G401.6 (cell line): Measurements from ENCODE around the gene DOCK10.

Experiments
- FAIRE-seq: peaks from 2 replicates; lab custom pipeline; 2012; peaks lifted over from hg19 to GRCh38; lab: Jason Lieb, UNC

The DOCK10 gene

DNA sequence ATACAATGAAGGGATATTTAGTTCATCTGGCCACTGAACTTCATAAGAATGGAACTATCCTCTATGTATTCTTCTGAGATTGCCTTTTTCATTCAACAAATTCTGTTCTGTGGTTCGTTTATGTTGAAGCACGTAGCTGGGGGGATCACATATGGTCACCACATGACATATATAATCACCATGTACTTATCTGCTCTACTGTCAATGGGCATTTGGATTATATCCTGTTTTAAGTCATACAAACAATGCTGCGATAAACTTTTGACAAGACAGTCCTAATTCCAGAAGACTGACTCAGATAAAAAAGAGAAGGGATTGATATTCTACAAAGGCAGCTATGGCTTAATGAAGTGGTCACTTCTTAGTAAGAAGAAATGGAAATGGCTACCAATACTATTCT, 210.1 kb downstream of the DOCK10 start:
- no peak for FAIRE-seq

DNA sequence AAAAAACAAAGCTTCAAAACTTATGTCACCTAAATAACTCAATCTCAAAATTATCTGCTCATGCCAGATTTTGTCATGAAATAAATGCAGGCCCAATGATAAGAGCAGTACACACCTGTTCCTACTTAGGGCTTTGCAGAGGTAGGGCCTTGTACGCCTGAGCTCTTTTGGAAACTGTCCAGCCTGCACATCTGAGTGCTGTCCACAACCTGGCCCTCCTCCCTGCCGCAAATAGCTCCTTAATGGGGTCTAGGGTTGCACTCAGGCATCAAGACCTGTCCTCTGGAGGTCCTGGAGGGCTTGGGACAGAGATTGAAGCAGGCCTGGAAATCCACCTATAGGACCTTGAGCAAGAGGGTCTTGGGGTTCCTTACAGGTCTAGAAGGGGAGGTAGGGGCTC, 210.7 kb downstream of the DOCK10 start:
- no peak for FAIRE-seq

DNA sequence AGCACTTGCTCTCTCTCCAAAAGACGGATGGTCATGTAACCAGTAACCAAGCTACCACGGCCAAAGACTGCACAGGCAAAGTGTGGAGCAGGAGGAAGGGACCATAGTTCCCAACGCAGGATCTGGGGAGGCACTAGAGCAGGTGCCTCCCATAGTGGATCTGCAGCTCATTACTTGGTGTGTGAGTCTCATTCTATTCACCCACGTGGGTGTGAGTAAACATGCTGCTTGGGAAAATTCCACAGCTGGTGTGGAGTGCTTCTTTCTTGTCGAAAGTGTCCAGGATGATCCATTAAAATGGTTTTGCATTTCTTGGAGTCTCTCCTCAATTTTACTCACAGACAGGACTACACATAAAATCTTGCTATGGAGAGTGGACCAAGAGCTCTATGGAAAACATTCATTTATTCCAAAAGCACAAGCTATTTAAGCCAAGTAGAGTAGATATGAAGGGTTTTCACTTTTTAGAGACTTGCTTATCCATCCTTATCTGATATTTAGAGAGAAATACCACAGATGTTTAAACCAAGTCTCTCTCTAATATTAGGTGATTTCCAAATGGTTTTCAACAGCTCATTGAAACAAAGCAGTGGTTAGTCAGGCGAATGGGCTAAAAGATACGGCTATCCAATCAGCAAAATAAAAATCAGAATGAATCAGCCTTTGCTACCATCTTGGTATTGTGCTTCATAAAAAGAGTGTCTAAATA, 221.8 kb downstream of the DOCK10 start:
- no peak for FAIRE-seq

DNA sequence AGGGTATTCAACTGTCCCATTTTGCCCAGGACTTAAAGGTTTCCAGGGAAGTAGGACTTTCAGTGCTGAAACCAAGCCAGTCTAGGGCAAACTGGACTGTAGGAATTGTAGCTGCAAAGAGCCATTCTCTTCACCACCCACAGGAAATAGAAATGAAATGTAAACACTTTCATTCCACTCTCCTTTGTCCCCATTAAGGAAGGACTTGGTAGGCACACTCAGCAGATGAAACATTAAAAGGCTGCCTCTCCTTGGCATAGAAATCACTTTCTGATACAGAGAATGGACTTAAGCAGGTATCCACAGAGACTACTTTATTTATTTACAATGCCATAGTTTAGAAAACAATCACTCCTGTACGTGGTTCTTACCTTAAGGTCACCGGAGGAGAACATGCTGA, 223.2 kb downstream of the DOCK10 start:
- FAIRE-seq, result no peak

DNA sequence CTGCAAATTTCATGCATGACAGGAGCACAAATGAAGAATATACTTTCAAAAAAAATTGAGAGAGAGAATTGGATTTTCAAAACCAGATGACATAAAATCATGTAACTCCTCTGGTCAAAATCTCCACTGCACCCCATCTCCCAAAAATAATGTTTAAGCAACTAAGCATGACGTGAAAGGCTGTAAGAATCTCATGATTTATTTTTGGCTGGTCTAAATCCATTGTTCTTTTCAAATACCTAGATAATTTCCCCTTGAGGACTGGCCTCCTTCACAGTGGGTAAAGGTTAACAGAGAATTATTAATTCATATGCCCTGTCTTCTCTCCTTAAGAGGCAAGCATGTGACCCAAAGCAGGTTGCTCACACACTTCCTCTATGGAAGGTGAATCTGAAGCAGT, 224.6 kb downstream of the DOCK10 start:
- no peak for FAIRE-seq

DNA sequence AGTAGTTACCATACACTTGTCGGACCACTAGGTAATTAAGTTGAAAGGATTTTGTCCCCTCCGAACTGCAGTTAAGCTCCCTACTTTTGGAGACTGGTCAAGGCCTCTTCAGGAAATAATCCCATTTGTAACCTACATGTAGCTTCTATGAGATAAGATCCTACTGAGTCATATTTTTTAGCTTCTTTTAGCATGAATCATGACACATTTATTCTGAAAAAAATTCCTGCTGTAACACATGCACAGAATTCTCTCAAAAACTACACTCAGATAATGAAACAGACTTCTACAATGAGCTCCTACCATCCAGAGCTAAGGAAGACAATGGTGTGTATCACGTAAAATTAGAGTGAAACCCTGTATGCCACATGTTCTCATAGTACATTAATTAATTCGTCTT, 225.5 kb downstream of the DOCK10 start:
- no peak for FAIRE-seq

DNA sequence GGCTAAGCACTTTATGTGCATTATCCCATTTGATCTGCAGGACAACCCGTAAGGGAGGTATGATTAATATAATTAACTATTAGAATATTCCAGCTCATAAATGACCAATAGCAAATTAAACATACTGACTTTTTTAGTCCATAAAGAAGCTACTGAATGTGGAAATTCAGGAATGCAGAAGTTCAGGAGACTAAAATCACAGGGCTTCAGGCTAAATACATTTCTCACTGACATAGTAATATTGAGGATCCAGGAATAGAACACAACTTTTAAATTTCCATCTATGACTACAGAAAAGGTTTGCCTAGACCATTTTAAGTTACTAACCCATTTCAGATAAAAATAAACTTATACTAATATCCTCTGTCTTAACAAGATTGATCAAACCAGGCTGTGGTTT, 228.7 kb downstream of the DOCK10 start:
- FAIRE-seq, result no peak

DNA sequence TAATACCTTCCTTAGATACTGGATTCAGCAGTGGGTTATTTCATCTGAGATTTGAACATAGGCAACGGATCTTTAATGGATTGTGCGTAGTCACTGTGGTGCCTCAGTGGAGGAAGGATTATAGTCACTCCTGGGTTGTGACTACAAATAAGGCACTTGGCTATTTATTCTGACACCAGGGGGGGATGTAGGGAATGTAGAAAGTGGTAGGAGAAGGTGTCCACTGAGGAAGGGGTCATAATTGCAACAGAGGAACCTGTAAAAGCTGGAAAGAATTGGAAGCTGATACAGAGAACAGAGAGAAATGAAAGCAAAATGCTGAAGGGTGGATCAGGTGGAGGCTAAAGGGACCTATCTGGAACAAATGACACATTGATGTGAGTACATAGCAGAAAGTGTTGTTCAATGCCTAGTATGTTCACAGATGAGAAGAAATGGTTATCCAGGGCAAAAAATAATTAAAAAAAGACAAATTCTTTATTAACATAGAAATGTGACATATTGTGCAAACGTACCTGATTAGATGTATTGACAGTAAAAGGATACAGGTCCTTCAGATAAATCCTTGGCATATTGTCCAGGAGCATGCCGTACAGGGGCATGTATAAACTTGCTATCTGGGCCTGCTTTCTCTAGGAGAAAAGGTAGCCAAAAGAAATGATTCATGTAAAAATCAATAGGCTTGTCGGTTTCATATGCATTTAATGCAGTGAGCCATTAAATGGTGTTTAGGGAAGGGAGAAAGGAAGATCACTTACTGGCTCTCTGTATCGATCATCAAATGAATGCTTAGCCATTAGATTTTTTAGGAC, 234.9 kb downstream of the DOCK10 start:
- no peak for FAIRE-seq

DNA sequence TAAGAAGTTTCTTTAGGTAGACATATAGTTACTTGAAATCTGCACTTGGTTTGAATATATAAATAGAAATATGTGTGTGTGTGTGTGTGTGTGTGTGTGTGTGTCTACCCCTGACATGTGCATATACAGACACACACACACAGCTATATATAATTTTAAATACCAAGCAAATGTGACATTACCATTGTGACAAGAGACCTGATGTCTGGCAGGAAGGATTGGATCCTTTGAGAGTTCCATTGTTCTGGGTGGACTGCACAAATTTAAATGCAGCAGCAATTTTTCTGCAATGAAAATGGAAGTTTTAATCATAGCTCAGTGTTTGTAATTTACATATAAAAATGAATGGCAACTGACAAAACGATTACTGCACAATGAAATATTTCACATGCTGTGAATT, 238.3 kb downstream of the DOCK10 start:
- FAIRE-seq, result no peak

DNA sequence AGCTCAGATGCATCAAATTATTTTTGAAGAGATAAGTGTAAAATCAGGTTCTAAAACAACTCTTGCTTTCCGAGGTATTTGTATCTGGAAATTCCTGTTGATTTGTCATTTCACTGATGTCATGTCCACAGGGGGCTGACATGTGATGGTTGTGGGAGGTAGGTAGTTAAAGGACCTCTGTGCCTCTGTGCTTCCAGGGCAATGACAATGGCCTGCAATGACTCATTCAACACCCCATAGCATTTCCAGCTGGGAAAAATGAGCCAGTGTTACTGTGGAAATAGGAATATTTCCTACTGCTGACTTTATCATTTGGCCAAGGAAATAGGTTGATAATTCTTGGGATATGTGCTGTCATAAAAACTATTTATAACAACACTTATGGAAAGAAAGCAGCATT, 239.9 kb downstream of the DOCK10 start:
- FAIRE-seq, result no peak

DNA sequence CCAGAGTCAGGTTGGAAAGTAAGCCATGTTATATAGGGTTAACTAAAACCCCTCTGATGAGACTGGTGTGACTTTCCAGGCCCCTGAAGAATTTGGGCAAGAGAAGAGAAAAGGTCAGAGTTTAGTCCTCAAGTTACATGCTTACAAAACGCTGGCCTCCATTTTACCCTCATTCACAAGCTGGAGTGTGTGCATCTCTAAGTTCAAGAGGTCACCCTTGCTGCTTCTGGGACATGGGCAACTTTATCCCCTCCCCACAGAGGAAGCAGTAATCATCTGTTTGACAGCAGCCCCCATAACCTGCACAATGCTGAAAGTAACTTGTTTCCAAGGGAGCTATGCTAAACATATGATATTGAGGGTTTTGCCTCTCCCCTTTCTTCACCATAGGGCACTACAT, 240.9 kb downstream of the DOCK10 start:
- FAIRE-seq, result no peak

DNA sequence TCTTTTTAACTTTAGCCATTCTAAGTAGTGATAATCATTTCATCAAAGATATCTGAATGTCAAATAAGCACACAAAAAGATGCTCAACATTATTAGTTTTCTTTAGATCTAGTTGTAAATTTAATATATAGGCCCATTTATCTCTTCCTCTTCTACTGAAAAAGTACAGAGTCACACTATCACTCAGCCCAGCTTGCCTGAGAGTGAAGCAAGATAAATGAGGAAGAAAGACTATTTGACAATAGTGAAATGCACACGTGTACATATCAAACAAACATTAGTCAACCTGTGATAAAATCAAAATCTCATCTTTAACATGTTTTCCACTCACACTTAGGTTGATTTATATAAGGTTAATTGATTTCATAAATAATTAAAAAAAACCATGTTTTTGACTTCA, 242.6 kb downstream of the DOCK10 start:
- FAIRE-seq, result no peak

DNA sequence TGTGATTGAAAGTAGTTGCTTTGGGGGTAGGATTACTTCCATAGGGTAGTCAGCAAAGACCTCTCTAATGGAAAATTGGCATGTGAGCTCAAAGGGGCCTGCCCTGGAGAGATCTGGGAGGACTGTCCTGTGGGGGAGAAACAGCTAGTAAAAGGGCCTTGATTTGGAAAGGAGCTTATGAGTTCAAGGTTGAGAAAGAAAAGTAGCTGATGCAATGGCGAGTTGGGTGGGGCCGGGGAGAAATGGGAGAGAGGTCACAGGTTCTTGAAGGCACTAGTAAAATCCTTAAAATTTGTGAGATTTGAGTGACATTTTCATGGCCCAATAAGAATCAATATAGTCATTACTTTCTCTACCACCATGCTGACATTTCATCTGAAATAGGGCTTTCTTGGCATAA, 244.1 kb downstream of the DOCK10 start:
- FAIRE-seq, result no peak

DNA sequence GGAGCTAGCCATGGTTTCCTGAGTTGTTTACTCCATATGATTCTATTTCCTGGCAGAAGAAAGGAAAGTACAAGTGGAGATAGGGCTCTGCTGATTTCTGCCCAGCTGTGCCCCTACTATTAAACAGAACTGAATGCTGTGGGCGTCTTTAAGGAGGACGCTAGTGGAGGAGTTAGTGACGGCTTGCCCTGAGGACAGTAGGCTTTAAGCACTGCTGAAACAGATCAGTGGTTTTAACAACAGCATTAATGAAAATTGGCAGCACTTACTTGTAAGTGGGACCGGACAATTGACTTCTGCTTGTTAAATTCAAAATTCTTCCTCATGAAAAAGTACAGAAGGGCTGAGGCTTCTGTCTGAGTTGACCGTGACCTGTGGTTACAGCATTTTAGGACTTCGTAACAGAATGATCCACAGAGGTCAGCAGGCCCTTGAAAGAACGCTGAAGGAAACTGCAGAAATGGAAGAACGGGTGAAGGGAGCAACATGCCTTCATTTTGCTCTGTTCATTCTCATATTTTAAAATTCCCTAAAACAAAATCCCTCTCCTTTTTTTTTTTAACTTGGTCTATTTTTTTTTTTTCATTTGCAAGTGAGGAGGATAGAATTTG, 245.5 kb downstream of the DOCK10 start:
- no peak for FAIRE-seq

DNA sequence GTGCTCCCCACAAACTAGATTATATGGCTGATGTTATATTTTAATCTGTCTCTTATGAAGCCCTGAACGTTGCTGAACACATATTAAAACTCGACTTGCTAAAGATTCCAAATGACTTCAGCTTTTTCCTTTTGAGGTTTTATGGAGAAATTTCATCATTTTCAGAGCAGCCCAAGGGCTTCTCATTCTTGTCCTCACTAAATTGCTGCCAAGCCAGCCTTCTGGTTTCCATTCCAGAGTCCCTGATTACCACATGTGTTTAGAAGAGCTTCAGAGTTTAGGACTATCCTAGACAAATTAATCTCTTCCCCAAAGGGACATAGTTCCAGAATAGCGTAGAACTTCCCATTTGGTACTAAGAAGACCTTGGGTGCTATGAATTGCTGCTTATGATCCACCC, 248.3 kb downstream of the DOCK10 start:
- no peak for FAIRE-seq

DNA sequence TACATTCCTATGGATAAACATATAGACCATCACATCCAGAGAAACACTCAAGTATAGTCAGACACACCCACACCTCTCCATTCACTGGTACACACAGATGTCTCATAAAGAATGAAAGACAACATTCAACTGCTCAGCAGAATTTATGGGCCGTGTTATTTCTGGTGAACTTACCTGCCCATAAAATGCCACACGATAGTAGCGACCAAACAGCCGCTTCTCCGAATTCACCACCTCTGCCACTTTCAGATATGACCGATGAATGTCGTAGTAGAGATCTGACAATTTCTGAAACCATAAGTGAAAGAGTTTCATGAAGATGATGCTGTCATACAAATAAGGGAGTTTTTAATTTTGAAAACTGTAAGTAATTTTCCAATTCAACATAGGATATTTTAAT, 255.4 kb downstream of the DOCK10 start:
- FAIRE-seq, result no peak

DNA sequence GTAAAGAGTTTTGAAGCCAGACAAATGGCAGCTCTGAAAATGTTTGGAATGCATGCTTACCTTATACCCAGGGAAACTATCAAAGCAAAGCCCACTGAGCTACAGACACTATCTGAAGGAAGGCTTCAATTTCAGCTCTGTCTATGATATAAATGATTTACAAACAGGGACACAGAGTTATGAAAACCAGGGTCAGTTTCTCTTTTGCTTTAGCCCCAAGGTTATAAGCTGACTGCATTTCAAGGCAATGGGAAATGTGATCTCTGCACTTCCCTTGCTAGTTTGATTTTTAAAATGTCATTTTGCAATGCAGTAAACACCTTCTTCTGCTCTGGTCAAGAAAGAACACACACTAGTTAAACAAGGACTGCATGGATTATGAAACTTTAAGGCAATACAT, 260.9 kb downstream of the DOCK10 start:
- no peak for FAIRE-seq

DNA sequence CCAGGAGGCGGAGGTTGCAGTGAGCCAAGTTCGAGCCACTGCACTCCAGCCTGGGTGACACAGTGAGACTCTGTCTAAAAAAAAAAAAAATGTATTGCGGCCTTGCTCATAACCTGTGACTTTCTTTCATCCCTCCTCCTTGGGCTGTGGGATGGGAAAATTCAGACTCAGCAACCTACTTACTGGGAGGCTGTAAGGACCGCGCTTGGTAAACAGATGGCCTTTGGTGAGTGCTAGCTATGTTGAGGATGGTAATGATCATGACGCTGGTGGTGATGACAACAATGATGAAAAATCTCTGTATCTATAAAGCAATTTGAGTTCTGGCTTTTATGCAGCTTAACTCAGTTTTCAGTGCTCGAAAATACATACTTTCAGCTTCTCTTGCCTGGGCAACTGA, 261.4 kb downstream of the DOCK10 start:
- no peak for FAIRE-seq

DNA sequence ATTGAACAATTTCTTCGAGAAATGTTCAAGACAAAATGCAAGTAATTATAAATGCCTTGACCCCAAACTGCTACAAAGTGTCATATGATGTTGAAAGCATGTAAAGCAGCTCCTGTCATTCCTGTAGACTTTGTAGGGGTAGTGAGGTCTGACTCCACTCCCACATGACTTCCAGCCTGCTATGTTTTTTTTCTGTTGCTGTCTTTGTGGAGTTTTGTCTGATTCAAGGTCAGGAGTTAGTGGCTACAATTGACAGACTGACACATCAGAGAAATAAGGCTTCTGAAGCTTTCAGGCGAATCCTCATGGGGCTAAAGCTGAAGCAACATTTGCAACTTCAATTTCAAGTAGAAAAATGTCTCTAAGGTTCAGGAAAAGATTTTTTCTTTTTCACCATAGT, 262.2 kb downstream of the DOCK10 start:
- FAIRE-seq, result no peak

DNA sequence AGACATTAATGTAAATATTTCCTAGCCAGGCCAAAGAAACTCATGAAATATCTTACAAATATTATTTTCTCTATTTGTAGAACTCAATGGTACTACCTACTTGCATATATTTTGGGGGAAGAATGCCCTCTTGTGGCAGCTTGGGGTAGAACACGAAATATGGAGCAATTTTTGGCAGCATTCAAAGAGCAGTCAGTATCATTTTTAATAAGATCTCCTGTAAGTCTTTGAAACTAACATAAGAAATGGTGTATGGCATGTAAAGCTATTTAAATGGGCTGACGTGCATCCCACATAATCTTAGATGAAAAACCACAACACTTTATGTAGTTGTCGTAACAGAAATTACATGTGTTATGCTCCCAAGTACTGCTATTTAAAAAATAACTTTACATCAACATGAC, 263.8 kb downstream of the DOCK10 start:
- FAIRE-seq, result peak; percentile 86

DNA sequence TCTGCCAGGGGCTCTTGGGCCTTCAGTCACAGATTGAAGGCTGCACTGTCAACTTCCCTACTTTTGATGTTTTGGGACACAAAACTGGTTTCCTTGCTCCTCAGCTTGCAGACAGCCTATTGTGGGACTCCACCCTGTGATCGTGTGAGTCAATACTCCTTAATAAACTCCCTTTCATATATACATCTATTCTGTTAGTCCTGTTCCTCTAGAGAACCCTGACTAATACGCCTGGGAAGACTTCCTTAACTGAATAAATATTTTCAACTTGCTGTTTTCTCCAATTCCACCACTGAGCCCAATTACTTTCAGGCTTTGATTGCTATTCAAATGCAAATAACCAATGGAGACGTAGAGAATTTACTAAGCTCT, 264.7 kb downstream of the DOCK10 start:
- no peak for FAIRE-seq

DNA sequence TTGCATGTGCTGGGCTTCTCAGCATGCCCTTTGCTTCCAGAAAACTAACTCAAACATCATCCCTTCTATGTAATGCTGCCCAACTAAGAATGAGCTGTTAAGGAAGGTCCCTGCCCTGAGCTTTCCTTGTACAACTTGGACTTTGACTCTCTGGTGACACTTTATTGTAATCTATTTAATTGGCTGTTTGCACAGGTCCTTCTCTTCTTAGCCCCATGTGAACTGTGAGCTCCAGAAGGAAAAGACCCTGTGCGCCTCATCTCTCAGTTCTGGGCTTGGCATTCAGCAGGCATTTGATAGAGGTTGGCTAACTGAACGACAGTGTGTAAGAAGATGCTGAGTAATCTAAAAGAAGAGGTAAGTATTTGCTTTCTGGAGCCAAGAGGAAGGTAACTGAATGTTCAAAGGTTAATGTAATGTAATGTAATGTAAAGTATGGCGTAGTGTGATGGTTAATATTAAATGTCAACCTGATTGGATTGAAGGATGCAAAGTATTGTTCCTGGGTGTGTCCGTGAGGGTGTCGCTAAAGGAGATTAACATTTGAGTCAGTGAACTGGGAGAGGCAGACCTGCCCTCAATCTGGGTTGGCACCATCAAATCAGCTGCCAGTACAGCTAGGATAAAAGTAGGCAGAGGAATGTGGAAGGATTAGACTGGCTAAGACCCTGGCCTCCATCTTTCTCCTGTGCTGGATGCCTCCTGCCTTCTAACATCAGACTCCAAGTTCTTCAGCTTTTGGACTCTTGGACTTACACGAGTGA, 265.3 kb downstream of the DOCK10 start:
- FAIRE-seq, result no peak

DNA sequence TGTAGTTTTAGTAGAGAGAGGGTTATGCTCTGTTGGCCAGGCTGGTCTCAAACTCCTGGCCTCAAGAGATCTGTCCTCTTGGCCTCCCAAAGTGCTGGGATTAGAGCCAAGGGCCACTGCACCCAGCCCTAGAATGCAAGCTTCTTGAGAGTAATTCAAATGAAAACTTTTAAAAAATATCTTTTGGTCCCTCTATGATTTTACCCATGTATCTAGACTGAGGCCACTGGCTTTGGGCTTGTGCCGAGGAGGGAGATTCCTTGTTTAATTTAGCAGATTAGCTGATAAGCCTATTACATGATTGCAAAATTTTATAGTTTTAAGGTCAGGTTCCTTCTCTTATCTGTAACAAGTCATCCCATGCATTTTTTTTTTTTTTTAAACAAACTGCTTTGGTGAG, 266.6 kb downstream of the DOCK10 start:
- FAIRE-seq, result no peak
